ENCODE data around the gene DPP10.

The DPP10 gene

GRCh38 chr2:115569547-115569946 is 1127.1 kb downstream of the DPP10 start:
- no peak for DNase-seq (ENCODE audit: low spot score)

GRCh38 chr2:115572746-115573145 is 1130.3 kb downstream of the DPP10 start:
- peak; percentile 14 for DNase-seq (ENCODE audit: low spot score)

GRCh38 chr2:115573756-115574155 is 1131.3 kb downstream of the DPP10 start:
- no peak for DNase-seq (ENCODE audit: low spot score)

GRCh38 chr2:115574667-115575066 is 1132.2 kb downstream of the DPP10 start:
- DNase-seq (ENCODE audit: low spot score): no peak

GRCh38 chr2:115580784-115581183 is 1138.3 kb downstream of the DPP10 start:
- DNase-seq (ENCODE audit: low spot score): no peak

- no peak for DNase-seq (ENCODE audit: low spot score)
These were observed 1142.1 kb downstream of the DPP10 start for GRCh38 chr2:115584507-115584906.

GRCh38 chr2:115596659-115597375 is 1154.4 kb downstream of the DPP10 start:
- no peak for DNase-seq (ENCODE audit: low spot score)

- no peak for DNase-seq (ENCODE audit: low spot score)
These were observed 1160.8 kb downstream of the DPP10 start for GRCh38 chr2:115603285-115603684.

GRCh38 chr2:115606350-115606749 is 1163.9 kb downstream of the DPP10 start:
- DNase-seq (ENCODE audit: low spot score): no peak

- DNase-seq (ENCODE audit: low spot score): no peak
These were observed 1167.5 kb downstream of the DPP10 start for GRCh38 chr2:115609978-115610377.

- DNase-seq (ENCODE audit: low spot score): no peak
These were observed 1168.4 kb downstream of the DPP10 start for GRCh38 chr2:115610888-115611287.

- DNase-seq (ENCODE audit: low spot score): no peak
These were observed 1181.9 kb downstream of the DPP10 start for GRCh38 chr2:115624332-115624731.

- no peak for DNase-seq (ENCODE audit: low spot score)
These were observed 1192.1 kb downstream of the DPP10 start for GRCh38 chr2:115634578-115634977.

GRCh38 chr2:115635430-115635829 is 1193.0 kb downstream of the DPP10 start:
- no peak for DNase-seq (ENCODE audit: low spot score)

- peak; percentile 22 for DNase-seq (ENCODE audit: low spot score)
These were observed 1207.3 kb downstream of the DPP10 start for GRCh38 chr2:115649731-115650130.

- DNase-seq (ENCODE audit: low spot score): no peak
These were observed 1208.4 kb downstream of the DPP10 start for GRCh38 chr2:115650827-115651226.

- no peak for DNase-seq (ENCODE audit: low spot score)
These were observed 1210.2 kb downstream of the DPP10 start for GRCh38 chr2:115652652-115653051.

GRCh38 chr2:115654362-115654761 is 1211.9 kb downstream of the DPP10 start:
- DNase-seq (ENCODE audit: low spot score): no peak

GRCh38 chr2:115678129-115678528 is 1235.7 kb downstream of the DPP10 start:
- no peak for DNase-seq (ENCODE audit: low spot score)

GRCh38 chr2:115684345-115684744 is 1241.9 kb downstream of the DPP10 start:
- DNase-seq (ENCODE audit: low spot score): no peak

GRCh38 chr2:115691409-115691808 is 1249.0 kb downstream of the DPP10 start:
- no peak for DNase-seq (ENCODE audit: low spot score)

- DNase-seq (ENCODE audit: low spot score): no peak
These were observed 1252.2 kb downstream of the DPP10 start for GRCh38 chr2:115694651-115695050.

- DNase-seq (ENCODE audit: low spot score): no peak
These were observed 1290.8 kb downstream of the DPP10 start for GRCh38 chr2:115733190-115733775.

GRCh38 chr2:115738111-115738510 is 1295.7 kb downstream of the DPP10 start:
- DNase-seq (ENCODE audit: low spot score): no peak

All from cerebellar cortex (tissue), 1 donor.